Brain pericyte (primary cell): ENCODE data around the gene CD160.
A peak's percentile ranks its signal among the peaks of the same experiment; 100 is the strongest.
"Not testable (repeated sequence)": the region's sequence is repeated elsewhere in the genome, so short reads cannot be mapped to it uniquely, and the experiment has no call there.

ENCODE experiments used
- DNase-seq: peaks from one replicate; pipeline ENCODE4 v3.0.0-alpha.2; 2012; ENCODE audit warnings: low read depth, low spot score

CD160 gene

GRCh38 chr1:145758575-145758974 lies 39.3 kb downstream of the CD160 start:
- DNase-seq, result no peak

- DNase-seq, result no peak
Measured at GRCh38 chr1:145759721-145760120, 40.4 kb downstream of the CD160 start.

DNA sequence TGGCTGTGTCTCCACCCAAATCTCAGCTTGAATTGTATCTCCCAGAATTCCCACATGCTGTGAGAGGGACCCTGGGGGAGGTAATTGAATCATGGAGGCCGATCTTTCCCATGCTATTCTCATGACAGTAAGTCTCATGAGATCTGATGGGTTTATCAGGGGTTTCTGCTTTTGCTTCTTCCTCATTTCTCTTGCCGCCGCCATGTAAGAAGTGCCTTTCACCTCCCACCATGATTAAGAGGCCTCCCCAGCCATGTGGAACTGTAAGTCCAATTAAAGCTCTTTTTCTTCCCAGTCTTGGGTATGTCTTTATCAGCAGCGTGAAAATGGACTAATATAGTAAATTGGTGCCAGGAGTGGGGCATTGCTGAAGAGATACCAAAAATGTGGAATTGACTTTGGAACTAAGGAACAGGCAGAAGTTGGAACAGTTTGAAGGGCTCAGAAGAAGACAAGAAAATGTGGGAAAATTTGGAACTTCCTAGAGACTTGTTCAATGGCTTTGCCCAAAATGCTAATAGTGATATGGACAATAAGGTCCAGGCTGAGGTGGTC lies 41.2 kb downstream of the CD160 start:
- DNase-seq, result not testable (repeated sequence)

DNA sequence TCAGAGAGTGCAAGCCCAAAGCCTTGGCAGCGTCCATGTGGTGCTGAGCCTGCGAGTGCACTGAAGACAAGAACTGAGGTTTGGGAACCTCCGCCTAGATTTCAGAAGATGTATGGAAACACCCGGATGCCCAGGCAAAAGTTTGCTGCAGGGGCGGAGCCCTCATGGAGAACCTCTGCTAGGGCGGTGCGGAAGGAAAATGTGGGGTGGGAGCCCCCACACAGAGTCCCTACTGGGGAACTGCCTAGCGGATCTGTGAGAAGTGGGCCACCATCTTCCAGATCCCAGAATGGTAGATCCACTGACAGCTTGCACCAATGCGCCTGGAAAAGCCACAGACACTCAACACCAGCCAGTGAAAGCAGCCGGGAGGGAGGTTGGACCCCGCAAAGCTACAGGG lies 42.2 kb downstream of the CD160 start:
- not testable (repeated sequence) for DNase-seq

DNA sequence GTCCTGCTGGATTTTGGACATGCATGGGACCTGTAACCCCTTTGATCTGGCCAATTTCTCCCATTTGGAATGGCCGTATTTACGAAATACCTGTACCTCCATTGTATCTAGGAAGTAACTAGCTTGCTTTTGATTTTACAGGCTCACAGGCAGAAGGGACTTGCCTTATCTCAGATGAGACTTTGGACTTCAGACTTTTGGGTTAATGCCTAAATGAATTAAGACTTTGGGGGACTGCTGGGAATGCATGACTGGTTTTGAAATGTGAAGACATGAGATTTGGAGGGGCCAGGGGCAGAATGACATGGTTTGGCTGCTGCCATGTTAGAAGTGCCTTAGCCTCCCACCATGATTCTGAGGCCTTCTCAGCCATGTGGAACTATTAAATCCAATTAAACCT lies 42.7 kb downstream of the CD160 start:
- DNase-seq, result not testable (repeated sequence)

DNA sequence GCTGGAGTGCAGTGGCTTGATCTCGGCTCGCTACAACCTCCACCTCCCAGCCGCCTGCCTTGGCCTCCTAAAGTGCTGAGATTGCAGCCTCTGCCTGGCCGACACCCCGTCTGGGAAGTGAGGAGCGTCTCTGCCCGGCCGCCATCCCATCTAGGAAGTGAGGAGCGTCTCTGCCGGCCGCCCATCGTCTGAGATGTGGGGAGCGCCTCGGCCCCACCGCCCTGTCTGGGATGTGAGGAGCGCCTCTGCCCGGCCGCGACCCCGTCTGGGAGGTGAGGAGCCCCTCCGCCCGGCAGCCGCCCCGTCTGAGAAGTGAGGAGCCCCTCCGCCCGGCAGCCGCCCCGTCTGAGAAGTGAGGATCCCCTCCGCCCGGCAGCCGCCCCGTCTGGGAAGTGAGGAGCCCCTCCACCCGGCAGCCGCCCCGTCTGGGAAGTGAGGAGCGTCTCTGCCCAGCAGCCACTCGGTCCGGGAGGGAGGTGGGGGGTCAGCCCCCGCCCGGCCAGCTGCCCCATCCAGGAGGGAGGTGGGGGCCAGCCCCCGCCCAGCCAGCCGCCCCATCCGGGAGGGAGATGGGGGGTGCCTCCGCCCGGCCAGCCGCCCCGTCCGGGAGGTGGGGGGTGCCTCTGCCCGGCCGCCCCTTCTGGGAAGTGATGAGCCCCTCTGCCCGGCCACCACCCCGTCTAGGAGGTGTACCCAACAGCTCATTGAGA lies 45.1 kb downstream of the CD160 start:
- DNase-seq, result not testable (repeated sequence)

DNA sequence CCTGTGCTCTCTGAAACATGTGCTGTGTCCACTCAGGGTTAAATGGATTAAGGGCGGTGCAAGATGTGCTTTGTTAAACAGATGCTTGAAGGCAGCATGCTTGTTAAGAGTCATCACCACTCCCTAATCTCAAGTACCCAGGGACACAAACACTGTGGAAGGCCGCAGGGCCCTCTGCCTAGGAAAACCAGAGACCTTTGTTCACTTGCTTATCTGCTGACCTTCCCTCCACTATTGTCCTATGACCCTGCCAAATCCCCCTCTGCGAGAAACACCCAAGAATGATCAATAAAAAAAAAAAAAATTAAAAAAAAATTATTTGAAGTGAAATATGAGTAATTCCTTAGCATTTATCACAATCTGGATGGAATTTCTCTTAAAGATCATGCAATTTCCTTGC lies 45.8 kb downstream of the CD160 start:
- DNase-seq, result not testable (repeated sequence)

DNA sequence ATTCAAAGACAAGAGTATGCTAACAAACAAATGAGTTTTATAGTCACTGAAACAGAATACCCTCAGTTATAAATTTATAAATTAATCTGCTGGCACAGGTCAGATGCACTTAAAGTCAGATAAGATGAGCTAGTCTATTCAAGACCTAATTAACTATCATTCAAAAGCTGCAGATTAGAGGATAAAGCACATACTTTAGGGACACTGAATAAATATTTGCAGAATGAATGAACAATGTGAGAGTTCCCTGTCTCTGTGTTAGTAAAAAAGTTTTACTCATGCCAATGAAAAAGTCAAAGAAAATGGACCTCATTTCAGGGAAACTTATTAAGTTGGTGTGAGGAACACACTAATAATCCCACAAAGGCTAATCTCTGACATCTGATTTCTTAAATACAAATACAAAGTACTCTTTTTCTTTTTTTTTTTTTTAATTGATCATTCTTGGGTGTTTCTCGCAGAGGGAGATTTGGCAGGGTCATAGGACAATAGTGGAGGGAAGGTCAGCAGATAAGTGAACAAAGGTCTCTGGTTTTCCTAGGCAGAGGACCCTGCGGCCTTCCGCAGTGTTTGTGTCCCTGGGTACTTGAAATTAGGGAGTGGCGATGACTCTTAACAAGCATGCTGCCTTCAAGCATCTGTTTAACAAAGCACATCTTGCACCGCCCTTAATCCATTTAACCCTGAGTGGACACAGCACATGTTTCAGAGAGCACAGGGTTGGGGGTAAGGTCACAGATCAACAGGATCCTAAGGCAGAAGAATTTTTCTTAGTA lies 46.5 kb downstream of the CD160 start:
- DNase-seq, result not testable (repeated sequence)

DNA sequence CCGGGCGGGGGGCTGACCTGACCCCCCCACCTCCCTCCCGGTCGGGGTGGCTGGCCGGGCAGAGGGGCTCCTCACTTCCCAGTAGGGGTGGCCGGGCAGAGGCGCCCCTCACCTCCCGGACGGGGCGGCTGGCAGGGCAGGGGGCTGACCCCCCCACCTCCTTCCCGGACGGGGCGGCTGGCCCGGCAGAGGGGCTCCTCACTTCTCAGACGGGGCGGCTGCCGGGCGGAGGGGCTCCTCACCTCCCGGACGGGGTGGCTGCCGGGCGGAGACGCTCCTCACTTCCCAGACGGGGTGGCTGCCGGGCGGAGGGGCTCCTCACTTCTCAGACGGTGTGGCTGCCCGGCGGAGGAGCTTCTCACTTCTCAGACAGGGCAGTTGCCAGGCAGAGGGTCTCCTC lies 47.6 kb downstream of the CD160 start:
- not testable (repeated sequence) for DNase-seq

- not testable (repeated sequence) for DNase-seq
Measured at GRCh38 chr1:145768004-145768403, 48.7 kb downstream of the CD160 start.

DNA sequence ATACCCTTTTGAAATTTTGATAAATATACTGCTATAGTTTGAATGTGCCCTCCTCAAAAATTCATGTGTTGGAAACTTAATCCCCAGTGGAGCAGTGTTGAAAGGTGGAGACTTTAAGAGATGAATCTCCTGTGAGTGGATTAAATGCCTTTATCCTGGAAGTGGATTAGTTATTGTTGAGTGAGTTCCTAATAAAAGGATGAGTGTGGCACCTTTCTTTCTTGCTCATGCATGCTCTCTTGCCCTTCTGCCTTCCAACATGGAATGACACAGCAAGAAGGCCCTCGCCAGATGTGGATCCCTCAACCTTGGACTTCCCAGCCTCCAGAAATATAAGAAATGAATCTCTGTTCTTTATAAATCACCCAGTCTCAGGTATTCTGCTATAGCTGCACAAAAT lies 51.8 kb downstream of the CD160 start:
- DNase-seq, result no peak

GRCh38 chr1:145773423-145773822 lies 54.1 kb downstream of the CD160 start:
- no peak for DNase-seq

DNA sequence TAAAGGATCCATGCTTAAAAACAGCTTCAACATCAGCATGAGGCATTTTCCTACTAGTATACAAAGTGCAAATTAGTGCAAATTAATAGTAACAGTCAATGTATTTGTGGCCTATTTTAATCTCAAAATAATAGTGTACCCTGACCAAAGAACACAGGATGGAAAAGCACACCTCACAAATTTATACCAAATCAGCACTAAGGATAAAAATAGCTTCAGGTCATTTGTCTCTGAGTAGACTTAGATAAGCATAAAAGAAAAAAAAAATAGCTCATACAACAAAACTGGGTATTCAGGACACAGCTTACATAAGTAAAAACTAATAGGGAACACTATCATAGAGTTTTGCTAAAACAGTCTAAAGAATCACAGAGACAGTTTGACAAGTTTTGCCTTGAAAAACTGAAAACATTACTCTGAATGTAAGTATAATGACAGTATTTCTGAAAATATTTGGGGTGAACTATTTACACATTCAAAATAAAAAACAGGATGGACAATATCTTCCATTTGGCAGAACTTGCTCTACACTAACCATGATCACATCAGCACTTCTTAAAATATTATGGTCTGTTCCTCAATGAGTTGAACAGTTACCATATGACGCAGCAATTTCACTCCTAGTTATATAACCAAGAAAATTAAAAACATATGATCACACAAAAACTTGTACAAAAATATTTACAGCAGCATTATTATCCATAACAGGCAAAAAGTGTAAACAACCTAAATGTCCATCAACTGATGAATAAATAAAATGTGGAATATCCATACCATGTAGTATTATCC lies 58.3 kb downstream of the CD160 start:
- DNase-seq, result no peak

GRCh38 chr1:145778146-145778540 lies 58.8 kb downstream of the CD160 start:
- DNase-seq, result no peak

DNA sequence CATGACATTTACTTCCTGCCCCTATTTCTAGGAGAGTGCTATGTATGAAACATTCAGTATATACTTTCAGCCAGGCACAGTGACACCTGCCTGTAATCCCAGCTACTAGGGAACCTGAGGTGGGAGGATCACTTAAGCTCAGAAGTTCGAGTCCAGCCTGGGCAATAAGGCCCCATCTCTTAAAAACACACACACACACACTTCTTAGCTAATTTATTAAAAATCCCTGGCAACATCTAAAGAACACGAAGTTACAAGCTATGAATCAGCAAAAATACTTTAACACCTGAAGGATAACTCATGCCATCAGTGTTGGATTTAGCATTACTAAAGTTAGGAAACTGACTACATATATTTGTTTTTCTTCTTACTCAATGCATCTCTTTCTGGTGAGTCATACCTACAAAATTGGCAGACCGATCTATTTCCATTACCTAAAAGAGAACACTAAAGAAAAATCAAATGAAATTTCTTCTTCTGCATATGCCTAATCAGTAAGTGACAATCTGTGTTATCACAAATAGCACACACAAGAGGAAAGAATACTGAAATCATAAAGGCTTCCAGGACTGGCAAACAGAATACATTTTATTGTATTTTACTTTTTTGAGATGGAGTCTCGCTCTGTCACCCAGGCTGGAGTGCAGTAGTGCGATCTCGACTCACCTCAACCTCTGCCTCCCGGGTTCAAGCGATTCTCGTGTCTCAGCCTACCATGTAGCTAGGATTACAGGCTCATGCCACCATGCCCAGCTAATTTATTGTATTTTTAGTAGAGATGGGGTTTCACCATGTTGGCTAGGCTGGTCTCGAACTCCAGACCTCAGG lies 63.2 kb downstream of the CD160 start:
- peak; percentile 36 for DNase-seq

DNA sequence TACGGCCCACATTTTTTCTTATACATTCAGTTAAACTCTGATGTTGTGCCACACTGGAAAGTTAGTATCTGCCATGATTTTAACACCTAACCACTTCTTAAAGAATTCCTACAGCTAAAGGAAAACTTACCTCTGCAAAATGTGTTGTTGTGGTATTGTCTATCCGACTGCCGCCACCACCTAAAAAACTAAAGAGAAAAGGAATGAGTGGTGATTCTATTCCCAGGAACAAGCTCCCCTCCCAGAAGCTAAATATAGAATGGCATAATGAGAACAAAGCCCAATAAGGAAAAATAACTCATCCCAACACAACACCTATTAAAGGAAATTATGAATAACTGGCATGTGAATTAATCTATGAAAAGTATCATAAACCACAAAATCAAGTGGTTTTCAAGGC lies 65.1 kb downstream of the CD160 start:
- no peak for DNase-seq

- DNase-seq, result no peak
Measured at GRCh38 chr1:145785547-145785946, 66.2 kb downstream of the CD160 start.

DNA sequence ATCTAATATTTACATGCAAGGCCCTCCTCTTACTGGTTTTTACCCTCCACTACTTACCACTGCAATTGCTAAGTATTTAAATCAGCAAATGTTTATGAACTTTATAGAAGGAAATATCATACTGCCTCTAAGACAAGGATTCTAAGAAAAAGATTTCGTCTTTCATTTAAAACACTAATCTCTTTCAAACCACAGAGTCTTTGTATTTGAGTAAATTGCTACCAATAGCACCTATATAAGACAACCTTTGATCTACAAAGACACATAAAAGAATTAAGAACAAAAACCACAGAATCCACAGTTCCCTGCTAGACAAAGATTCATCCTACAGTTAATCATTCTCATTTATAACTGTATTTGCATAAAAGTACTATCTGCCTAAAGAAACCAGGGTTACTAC lies 67.0 kb downstream of the CD160 start:
- no peak for DNase-seq

DNA sequence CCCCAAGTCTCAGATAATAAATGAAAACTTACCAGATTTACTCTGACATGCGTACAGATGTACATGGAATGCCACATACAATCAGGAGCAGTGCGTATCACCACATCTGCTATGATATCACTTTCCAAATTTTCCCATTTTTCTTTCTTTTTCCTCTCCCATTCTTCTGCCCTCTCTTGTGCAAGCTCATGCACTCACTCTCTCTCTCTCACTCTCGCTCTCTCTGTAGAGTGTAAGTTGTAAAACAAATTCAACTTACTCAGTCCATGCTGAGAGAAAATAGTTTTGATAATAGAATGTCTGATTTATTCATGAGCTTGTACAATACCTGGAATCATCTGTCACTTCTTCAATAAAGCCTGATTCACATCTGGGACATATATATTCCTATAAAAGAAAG lies 69.3 kb downstream of the CD160 start:
- no peak for DNase-seq
